ENCODE data around the gene HSPA4L. TPM values are rescaled to one million over a fixed set of nuclear protein-coding genes. Genes with fewer than 3 reads are reported as not detected.

HSPA4L gene
- total RNA-seq, 2 donors from 2014 or later: 4.9 to 5.4 TPM

DNA sequence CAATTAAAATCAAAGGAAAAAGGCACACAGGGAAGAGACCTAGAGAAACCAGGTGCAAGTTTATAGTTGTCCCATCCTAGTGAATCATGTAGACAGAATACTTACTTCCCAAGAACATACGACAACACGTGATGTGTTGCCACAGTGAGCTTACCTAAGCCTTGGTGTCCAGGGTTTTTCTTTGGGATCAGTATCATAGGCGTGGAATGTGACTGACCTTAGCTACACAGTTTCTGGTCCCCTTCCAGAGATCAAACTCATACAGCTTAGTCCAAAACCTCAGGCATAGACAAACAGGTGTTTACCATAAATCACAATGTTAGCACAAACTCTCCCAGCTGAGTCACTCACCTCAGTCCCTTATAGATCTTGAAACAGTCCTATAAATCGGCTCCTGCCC is 34.2 kb upstream of the HSPA4L start:
- Histone ChIP-seq H3K4me3 (no peak overlapping the region), H3K27me3 (no peaks in the 10 kb centered on the region), H3K27ac (no peak overlapping the region), H3K9me3 (peaks cover 0 to 13% of the 10 kb centered on the region in 2 donors), H3K4me1 (no peaks in the 10 kb centered on the region), H3K36me3 (no peaks in the 10 kb centered on the region)
- TF ChIP-seq, protein P1, sequence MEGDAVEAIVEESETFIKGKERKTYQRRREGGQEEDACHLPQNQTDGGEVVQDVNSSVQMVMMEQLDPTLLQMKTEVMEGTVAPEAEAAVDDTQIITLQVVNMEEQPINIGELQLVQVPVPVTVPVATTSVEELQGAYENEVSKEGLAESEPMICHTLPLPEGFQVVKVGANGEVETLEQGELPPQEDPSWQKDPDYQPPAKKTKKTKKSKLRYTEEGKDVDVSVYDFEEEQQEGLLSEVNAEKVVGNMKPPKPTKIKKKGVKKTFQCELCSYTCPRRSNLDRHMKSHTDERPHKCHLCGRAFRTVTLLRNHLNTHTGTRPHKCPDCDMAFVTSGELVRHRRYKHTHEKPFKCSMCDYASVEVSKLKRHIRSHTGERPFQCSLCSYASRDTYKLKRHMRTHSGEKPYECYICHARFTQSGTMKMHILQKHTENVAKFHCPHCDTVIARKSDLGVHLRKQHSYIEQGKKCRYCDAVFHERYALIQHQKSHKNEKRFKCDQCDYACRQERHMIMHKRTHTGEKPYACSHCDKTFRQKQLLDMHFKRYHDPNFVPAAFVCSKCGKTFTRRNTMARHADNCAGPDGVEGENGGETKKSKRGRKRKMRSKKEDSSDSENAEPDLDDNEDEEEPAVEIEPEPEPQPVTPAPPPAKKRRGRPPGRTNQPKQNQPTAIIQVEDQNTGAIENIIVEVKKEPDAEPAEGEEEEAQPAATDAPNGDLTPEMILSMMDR (IDR thresholded peaks at IDR 0.05): no peak
- no peak for DNase-seq (ENCODE audit: low spot score)

DNA sequence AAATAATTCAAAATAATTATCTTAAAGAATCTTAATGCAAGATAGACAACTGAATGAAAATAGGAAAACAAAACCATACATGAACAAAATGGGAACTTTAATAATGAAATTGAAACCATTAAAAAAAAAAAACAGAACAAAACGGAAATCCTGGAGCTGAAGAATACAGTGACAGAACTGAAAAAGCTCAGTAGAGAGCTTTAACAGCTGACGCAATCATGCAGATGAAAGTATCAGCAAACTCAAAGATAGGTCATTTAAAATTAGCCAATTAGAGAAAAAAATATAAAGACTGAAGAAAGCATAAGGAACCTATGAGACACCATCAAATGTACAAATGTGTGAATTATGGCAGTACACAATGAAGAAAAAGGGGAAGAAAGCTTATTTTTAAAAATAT is 33.2 kb upstream of the HSPA4L start:
- H3K27me3 ChIP-seq: no peaks in the 10 kb centered on the region

DNA sequence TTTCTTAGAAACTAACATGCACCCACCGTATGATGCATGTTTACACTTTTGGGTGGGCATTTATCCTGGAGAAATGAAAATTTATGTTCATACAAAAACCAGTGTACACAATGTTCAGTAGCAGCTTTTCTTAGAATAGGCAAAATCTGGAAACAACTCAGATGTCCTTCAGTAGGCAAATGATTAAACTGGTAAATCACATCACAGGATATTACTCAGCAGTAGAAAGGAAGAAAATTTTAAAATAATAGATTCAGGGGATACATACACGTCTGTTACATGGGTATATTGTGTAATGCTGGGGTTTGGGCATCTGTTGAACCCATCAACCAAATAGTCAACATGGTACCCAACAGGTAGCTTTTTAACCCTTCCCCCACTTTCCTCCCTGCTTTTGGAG is 25.2 kb upstream of the HSPA4L start:
- Histone ChIP-seq H3K4me1 (no peaks in the 10 kb centered on the region), H3K27me3 (no peaks in the 10 kb centered on the region), H3K9me3 (peaks cover 0 to 9% of the 10 kb centered on the region in 2 donors), H3K4me3 (no peak overlapping the region), H3K27ac (no peak overlapping the region), H3K36me3 (no peaks in the 10 kb centered on the region)
- no peak for DNase-seq (ENCODE audit: low spot score)
- TF ChIP-seq, protein P1 (IDR thresholded peaks at IDR 0.05): no peak

More for the DNA sequence above, 33.2 kb upstream of the HSPA4L start:
- peaks cover 0 to 13% of the 10 kb centered on the region in 2 donors for H3K9me3 ChIP-seq
- no peak overlapping the region for H3K4me3 ChIP-seq
- H3K4me1 ChIP-seq: no peaks in the 10 kb centered on the region
- TF ChIP-seq, protein P1 (IDR thresholded peaks at IDR 0.05): no peak
- H3K27ac ChIP-seq: no peak overlapping the region
- H3K36me3 ChIP-seq: no peaks in the 10 kb centered on the region
- DNase-seq (ENCODE audit: low spot score): no peak

DNA sequence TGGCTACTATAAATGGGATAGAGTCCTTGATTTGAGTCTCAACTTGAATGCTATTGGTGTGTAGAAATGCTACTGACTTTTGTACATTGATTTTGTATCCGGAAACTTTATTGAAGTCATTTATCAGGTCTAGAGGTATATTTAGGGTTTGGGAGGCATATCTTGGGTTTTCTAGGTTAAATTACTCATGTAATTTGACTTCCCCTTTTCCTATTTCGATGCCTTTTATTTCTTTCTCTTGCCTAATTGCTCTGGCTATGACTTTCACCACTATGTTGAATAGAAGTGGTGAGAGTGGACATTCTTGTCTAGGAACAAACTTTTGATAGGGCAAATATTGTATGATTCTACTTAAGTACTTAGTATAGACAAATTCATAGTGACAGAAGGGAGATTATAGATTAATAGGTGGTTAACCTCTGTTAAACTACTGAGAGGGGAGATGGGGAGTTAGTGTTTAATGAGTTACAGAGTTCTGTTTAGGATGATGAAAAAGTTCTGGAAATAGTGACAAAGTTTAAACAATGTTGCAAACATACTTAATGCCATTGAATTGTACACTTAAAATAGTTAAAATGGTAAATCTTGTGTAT is 22.8 kb upstream of the HSPA4L start:
- H3K27me3 ChIP-seq: no peaks in the 10 kb centered on the region
- H3K4me3 ChIP-seq: no peak overlapping the region
- H3K27ac ChIP-seq: no peak overlapping the region
- TF ChIP-seq, protein P1 (IDR thresholded peaks at IDR 0.05): no peak
- H3K9me3 ChIP-seq: peaks cover 0 to 9% of the 10 kb centered on the region in 2 donors
- no peaks in the 10 kb centered on the region for H3K36me3 ChIP-seq
- no peak for DNase-seq (ENCODE audit: low spot score)
- no peaks in the 10 kb centered on the region for H3K4me1 ChIP-seq

DNA sequence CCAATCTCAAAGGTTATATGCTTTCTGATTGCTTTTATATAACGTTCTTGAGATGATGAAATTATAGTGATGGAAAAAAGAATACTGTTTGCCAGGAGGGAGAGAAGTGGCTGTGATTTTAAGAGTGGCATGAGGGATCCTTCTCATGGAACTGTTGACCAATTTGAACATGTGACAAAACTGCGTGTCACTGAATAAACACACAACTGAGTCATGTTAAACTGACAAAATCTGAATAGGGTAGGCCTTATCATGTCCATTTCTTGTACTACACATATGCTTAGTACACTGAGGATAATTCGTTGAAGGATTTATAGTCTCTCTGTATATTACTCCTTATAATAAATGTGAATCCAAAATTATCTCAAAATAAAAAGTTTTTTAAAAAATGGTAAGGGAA is 22.2 kb upstream of the HSPA4L start:
- H3K27me3 ChIP-seq: no peaks in the 10 kb centered on the region
- H3K36me3 ChIP-seq: no peaks in the 10 kb centered on the region
- TF ChIP-seq, protein P1 (IDR thresholded peaks at IDR 0.05): no peak
- no peak overlapping the region for H3K4me3 ChIP-seq
- H3K4me1 ChIP-seq: no peaks in the 10 kb centered on the region
- H3K9me3 ChIP-seq: peaks cover 0 to 9% of the 10 kb centered on the region in 2 donors
- no peak for DNase-seq (ENCODE audit: low spot score)
- no peak overlapping the region for H3K27ac ChIP-seq

Data from right atrium auricular region (tissue), 2 donors.